HG02973 (cell line): ENCODE data around the gene HSPA1A.
"Not testable (repeated sequence)": the region's sequence is repeated elsewhere in the genome, so short reads cannot be mapped to it uniquely, and the experiment has no call there.

ENCODE experiments used
- ATAC-seq: cut with Tn5 transposase; IDR thresholded peaks from one replicate; pipeline ENCODE4 v1.9.1; 2021; ENCODE audit warnings: moderate library complexity; ENCODE audit not compliant: unreplicated experiment

Gene HSPA1A

DNA sequence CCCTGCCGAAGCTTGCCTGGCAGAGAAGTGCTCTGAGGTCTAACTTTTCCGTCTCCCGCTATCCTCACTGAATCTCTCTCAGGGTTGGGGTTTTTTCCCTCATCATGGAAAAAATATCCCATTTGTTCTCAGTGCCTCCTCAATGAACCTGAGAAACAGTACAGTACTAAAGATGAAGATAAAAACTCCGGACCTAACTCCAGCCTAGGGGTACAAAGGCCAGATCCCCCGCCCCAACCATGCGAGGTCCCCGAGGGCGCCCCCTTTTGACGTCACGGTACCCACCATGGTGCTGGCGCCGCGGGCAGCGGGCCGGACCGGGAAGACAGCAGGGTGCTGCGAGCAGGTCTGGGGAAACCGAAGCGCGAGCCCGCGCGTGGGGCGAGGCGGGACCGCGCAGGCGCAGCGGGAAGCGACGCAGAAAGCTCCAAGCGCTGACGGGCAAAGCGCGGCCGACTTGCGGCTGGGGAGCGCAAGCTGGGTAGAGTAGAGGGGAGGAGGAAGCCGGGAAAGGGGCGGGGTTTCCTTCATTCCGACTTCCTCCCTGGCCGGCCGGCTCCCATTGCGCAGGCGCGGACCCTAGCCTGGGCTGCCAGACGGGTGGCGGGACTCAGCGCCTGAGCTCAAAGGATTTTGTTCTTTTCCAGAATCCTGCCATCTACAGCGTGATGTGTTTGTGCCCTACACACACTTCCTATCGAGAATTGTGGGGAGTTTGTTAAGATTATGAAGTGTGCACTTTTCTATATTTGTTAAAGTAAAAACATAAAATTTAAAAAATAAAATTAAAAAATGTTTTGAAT, 8.7 kb upstream of the HSPA1A start, which contains the start of gene LSM2:
Gene LSM2, minus strand, starts transcription at position 497 of the 803 bp plus-strand sequence. Its CDS starts 209 bp downstream, at position 288.
- ATAC-seq: peak; percentile 71

DNA sequence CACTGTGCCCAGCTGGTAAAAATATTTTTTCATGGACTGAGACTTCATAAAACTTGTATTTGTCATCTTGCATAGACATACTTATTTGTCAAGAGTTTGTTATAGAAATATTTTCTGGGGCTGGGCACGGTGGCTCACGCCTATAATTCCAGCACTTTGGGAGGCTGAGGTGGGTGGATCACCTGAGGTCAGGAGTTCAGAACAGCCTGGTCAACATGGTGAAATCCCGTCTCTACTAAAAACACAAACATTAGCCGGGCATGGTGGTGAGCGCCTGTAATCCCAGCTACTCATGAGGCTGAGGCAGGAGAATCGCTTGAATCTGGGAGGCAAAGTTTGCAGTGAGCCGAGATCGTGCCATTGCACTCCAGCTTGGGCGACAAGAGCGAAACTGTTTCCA, 6.7 kb upstream of the HSPA1A start:
- not testable (repeated sequence) for ATAC-seq

- no peak for ATAC-seq
Measured at GRCh38 chr6:31811645-31812044, 3.7 kb upstream of the HSPA1A start.

- no peak for ATAC-seq
Measured at GRCh38 chr6:31813465-31813849, 1.9 kb upstream of the HSPA1A start.

DNA sequence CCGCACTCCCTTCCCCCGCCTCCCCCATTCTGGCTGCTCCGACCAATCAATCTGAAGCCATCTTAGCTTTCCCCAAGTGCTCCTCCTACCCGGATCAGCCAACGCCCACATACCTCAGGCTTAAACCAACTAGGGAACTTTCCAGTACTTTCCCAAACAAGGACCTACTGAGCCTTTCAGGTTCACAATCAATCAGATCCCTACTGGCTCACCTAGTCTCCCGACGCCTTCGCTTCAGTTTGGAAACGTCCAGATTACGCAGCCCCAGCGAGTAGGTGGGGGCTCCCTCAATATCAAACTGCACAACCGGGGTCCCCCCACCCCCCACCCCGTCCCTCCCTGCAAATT, 692 bp upstream of the HSPA1A start:
- ATAC-seq: no peak

GRCh38 chr6:31817133-31817928, 2.0 kb downstream of the HSPA1A start:
- not testable (repeated sequence) for ATAC-seq

DNA sequence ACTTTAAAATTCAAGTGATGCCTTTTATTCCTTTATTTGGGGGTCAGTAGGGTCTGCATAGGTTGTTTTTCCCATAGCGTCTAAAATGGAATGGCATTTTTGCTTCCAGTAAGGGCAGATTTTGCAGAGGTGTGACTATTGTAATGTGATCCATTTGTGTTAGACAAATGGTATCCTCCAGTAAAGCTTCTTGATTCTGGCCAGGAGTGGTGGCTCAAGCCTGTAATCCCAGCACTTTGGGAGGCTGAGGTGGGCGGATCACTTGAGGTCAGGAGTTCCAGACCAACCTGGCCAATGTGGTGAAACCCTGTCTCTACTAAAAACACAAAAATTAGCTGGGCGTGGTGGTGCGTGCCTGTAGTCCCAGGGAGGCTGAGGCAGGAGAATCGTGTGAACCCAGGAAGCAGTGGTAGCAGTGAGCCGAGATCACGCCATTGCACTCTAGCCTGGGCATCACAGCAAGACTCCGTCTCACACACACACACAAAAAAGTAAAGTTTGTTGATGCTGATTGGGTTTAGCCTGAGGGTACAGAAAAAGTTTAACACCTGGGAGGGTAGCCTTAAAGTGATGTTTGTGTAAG, 2.7 kb downstream of the HSPA1A start:
- ATAC-seq: not testable (repeated sequence)

DNA sequence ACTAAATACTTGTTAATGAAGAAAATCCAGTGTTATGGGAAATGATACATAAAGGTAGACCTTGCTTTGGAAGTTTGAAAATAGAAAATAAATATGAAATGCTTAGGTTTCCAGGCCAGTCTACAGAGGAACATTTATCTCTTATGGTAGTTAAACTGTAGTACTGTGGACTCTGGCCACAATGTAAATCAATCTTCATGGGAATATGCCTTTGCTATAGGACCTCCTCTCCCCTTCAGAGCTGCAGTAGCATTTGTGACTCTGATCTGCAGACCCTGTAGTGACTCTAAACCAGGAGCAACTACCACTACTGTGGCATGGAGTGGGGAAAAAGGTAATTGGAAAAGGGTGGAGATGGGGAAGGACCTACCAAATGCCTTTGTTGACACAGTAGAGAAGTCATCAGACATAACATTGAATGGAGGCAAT, 4.5 kb downstream of the HSPA1A start:
- ATAC-seq: no peak

- not testable (repeated sequence) for ATAC-seq
Measured at GRCh38 chr6:31820399-31820798, 5.1 kb downstream of the HSPA1A start.

DNA sequence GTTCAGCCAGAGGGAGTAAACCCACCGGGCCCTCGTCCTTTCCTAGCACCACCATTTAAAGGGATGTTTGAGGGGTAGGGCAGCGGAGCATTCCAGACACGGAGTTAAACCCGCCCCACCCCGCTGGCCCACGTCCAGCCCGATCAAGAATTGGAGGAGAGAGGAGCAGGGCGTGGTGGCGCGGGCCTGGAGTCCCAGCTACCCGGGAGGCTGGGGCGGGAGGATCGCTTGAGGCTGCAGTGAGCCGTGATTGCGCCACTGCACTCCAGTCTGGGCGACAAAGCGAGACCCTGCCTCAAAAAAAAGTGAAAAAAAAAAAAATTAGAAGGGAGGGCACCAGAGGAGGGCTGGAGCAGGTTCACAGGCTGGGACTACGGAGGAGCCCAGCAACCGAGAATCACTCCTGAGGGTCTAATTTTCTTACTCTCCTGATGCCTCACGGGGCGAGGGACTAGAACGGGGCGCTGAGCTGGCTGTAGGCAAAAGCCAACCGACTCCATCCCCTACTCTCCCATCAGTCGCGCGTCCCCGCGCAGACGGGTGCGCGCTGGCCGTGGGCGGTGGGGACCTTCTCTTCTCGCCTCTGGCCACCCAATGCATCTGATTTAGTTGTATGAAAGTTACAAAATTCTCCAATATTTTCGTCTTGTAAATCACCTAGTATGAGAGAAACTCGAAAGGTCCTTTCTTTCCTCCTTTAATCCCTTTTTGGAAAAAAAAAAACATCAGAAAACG, 6.1 kb downstream of the HSPA1A start:
- ATAC-seq: no peak

GRCh38 chr6:31822036-31822821, 6.9 kb downstream of the HSPA1A start:
- no peak for ATAC-seq

- not testable (repeated sequence) for ATAC-seq
Measured at GRCh38 chr6:31823592-31824196, 8.4 kb downstream of the HSPA1A start.

- no peak for ATAC-seq
Measured at GRCh38 chr6:31825553-31825952, 10.2 kb downstream of the HSPA1A start.

- no peak for ATAC-seq
Measured at GRCh38 chr6:31826793-31827285, 11.5 kb downstream of the HSPA1A start.

DNA sequence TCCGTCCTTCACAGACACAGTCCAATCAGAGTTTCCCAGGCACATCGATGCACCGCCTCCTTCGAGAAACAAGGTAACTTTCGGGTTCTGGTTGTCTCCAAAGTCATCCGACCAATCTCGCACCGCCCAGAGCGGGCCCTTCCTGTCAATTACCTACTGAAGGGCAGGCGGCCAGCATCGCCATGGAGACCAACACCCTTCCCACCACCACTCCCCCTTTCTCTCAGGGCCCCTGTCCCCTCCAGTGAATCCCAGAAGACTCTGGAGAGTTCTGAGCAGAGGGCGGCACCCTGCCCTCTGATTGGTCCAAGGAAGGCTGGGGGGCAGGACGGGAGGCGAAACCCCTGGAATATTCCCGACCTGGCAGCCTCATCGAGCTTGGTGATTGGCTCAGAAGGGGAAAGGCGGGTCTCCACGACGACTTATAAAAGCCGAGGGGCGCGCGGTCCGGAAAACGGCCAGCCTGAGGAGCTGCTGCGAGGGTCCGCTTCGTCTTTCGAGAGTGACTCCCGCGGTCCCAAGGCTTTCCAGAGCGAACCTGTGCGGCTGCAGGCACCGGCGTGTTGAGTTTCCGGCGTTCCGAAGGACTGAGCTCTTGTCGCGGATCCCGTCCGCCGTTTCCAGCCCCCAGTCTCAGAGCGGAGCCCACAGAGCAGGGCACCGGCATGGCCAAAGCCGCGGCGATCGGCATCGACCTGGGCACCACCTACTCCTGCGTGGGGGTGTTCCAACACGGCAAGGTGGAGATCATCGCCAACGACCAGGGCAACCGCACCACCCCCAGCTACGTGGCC, 12.1 kb downstream of the HSPA1A start, which contains the start of gene HSPA1B:
Gene HSPA1B, plus strand, starts transcription at position 453 of the 794 bp plus-strand sequence. Its CDS starts 213 bp downstream, at position 666.
- ATAC-seq: peak; percentile 55

DNA sequence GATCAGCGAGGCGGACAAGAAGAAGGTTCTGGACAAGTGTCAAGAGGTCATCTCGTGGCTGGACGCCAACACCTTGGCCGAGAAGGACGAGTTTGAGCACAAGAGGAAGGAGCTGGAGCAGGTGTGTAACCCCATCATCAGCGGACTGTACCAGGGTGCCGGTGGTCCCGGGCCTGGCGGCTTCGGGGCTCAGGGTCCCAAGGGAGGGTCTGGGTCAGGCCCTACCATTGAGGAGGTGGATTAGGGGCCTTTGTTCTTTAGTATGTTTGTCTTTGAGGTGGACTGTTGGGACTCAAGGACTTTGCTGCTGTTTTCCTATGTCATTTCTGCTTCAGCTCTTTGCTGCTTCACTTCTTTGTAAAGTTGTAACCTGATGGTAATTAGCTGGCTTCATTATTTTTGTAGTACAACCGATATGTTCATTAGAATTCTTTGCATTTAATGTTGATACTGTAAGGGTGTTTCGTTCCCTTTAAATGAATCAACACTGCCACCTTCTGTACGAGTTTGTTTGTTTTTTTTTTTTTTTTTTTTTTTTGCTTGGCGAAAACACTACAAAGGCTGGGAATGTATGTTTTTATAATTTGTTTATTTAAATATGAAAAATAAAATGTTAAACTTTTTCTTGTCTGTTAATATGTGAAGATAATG, 14.4 kb downstream of the HSPA1A start:
- no peak for ATAC-seq

- no peak for ATAC-seq
Measured at GRCh38 chr6:31830886-31831335, 15.6 kb downstream of the HSPA1A start.
